ENCODE results near the gene STRADB. TPM values are rescaled to one million over a fixed set of nuclear protein-coding genes. Genes with fewer than 3 reads are reported as not detected.

Gene STRADB
- polyA plus RNA-seq (2013, experiment 1 of 2), result 31.7 TPM
- polyA plus RNA-seq (2013, experiment 2 of 2), result 34.2 TPM

GRCh38 chr2:201451292-201452057 is at the start of gene STRADB, which contains the start of gene TRAK2:
Gene STRADB, plus strand, starts transcription at chr2:201451740. Its CDS starts 3,101 bp downstream, at chr2:201454841.
Gene TRAK2, minus strand, starts transcription at chr2:201451458. Its CDS starts 30,951 bp downstream, at chr2:201420507.
- Histone ChIP-seq H3K27ac (ENCODE audit: low read depth, low read length) (peak within 1 kb of the TSS; percentile 76), H3K4me3 (ENCODE audit: low read length) (peak within 1 kb of the TSS; percentile 99), H3K36me3 (ENCODE audit: insufficient read depth, low read length) (0 out of 2 replicates have a peak, but pooled peaks cover 4% of the 10 kb centered on the region), H3K4me1 (ENCODE audit: insufficient read depth, low read length) (peaks cover 5% of the 10 kb centered on the region; the same call in 1 of the 2 replicates), H3K9me3 (ENCODE audit: insufficient read depth, low read depth, low read length) (no peaks in the 10 kb centered on the region), H3K27me3 (ENCODE audit: insufficient read depth, low read length) (no peaks in the 10 kb centered on the region), H3K9ac (ENCODE audit: low read depth, low read length) (peak within 1 kb of the TSS; percentile 80)
- under 1% methylated on average over 78 of the region's 78 CpGs for WGBS

DNA sequence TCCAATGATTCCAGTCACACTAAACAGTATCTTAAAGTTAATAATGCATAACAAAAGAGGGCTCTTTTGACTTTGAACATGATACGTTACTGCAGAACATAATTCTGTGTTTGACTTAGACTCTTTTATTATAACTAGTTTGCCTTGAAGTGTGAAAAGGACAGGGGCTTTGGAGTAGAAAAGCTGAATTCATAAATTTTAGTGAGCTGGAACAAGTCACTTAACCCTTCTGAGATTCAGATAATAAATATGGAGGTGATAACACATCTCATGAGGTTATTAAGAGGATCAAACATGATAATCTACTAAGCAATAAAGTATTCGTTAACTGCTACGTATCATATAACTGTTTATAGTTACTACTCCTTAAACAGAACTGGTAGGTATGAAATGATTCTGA is 49.7 kb upstream of the STRADB start:
- no peak overlapping the region for H3K4me3 ChIP-seq (ENCODE audit: low read length)
- no peak overlapping the region for H3K27ac ChIP-seq (ENCODE audit: low read depth, low read length)
- no peaks in the 10 kb centered on the region for H3K27me3 ChIP-seq (ENCODE audit: insufficient read depth, low read length)
- H3K36me3 ChIP-seq (ENCODE audit: insufficient read depth, low read length), result peaks cover 20% of the 10 kb centered on the region
- 100% methylated on average over 2 of the region's 3 CpGs for WGBS
- no peak overlapping the region for H3K9ac ChIP-seq (ENCODE audit: low read depth, low read length)
- no peaks in the 10 kb centered on the region for H3K9me3 ChIP-seq (ENCODE audit: insufficient read depth, low read depth, low read length)
- no peaks in the 10 kb centered on the region for H3K4me1 ChIP-seq (ENCODE audit: insufficient read depth, low read length)

DNA sequence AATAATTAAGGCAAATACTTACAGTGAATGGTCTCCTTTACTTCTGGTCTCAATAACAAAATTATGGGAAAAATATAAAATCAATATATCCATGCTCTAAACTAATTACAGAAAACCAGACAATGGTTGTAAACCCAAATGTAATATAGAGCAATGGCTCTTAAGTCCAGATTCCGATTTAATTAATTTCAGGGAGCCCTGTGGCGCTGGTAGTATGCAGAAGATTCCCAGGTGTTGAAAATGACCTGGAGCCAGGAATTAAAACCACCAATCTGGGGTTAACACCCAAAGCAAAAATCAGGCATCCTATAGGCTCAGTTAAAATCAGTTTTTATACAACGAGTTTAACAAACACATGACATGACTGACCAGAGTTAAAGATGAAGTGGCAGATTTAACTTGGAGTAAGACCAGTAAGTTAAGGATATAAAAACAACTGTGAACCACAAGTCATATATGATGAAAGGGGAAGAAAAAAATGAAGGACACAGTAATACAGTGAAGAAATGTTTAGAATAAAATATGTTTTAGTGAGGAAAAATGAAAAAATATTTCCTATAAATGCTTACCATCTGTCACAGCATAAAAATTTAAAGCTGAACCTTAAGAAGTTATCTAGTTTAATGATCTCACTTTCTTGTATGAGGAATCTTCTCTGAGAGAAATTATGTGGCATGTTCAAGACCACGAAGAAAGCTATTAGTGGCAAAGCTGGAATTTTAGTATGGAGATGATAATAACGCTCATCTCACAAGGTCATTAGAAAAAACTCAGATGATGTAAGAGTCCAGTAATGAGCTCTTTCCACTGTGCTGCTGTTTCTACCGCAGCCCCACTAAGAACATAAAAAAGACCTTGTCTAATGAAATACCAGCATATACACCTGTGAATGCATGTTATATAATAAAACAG is 48.6 kb upstream of the STRADB start:
- Histone ChIP-seq H3K36me3 (ENCODE audit: insufficient read depth, low read length) (peaks cover 12% of the 10 kb centered on the region), H3K27me3 (ENCODE audit: insufficient read depth, low read length) (no peaks in the 10 kb centered on the region), H3K27ac (ENCODE audit: low read depth, low read length) (no peak overlapping the region), H3K4me1 (ENCODE audit: insufficient read depth, low read length) (no peaks in the 10 kb centered on the region), H3K9me3 (ENCODE audit: insufficient read depth, low read depth, low read length) (no peaks in the 10 kb centered on the region), H3K4me3 (ENCODE audit: low read length) (no peak overlapping the region), H3K9ac (ENCODE audit: low read depth, low read length) (no peak overlapping the region)
- 96% methylated on average over 6 of the region's 6 CpGs for WGBS

GRCh38 chr2:201403880-201404279 is 47.7 kb upstream of the STRADB start:
- no peaks in the 10 kb centered on the region for H3K9me3 ChIP-seq (ENCODE audit: insufficient read depth, low read depth, low read length)
- 100% methylated on average over 2 of the region's 3 CpGs for WGBS
- no peaks in the 10 kb centered on the region for H3K4me1 ChIP-seq (ENCODE audit: insufficient read depth, low read length)
- H3K27me3 ChIP-seq (ENCODE audit: insufficient read depth, low read length), result no peaks in the 10 kb centered on the region
- H3K9ac ChIP-seq (ENCODE audit: low read depth, low read length), result no peak overlapping the region
- no peak overlapping the region for H3K27ac ChIP-seq (ENCODE audit: low read depth, low read length)
- no peak overlapping the region for H3K4me3 ChIP-seq (ENCODE audit: low read length)
- H3K36me3 ChIP-seq (ENCODE audit: insufficient read depth, low read length), result peaks cover 7% of the 10 kb centered on the region

- Histone ChIP-seq H3K4me1 (ENCODE audit: insufficient read depth, low read length) (no peaks in the 10 kb centered on the region), H3K27ac (ENCODE audit: low read depth, low read length) (no peak overlapping the region), H3K9me3 (ENCODE audit: insufficient read depth, low read depth, low read length) (no peaks in the 10 kb centered on the region), H3K9ac (ENCODE audit: low read depth, low read length) (no peak overlapping the region), H3K27me3 (ENCODE audit: insufficient read depth, low read length) (no peaks in the 10 kb centered on the region), H3K4me3 (ENCODE audit: low read length) (no peak overlapping the region), H3K36me3 (ENCODE audit: insufficient read depth, low read length) (0 out of 2 replicates have a peak, but pooled peaks cover 2% of the 10 kb centered on the region)
- 93% methylated on average over 3 of the region's 3 CpGs for WGBS
Measured at GRCh38 chr2:201404699-201405280, 46.8 kb upstream of the STRADB start.

DNA sequence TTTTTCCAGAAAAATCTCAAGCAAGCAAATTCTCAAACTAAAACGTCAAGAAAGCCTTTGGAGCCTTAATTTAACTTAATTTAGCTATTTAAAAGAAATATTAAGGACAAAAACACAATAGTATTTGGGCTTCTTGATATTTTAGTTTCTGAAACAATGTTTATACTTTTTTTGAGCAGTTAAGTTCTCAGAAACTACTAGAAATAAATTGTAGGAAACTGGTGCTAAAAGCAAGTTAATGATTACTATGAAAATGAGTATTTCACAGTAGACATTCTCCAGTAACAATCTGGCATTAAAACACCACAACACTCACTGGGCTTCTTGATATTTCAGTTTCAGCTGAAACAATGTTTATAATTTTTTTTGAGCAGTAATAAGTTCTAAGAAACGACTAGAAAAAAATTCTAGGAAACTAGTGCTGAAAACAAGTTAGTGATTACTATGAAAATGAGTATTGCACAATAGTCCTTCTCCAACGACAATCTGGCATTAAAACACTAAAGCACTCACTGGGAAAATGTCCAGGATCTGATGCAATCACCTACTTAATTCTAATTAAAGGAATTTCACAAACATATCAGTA is 45.4 kb upstream of the STRADB start:
- no peaks in the 10 kb centered on the region for H3K4me1 ChIP-seq (ENCODE audit: insufficient read depth, low read length)
- no peaks in the 10 kb centered on the region for H3K9me3 ChIP-seq (ENCODE audit: insufficient read depth, low read depth, low read length)
- 0 out of 2 replicates have a peak, but pooled peaks cover 6% of the 10 kb centered on the region for H3K36me3 ChIP-seq (ENCODE audit: insufficient read depth, low read length)
- no peak overlapping the region for H3K4me3 ChIP-seq (ENCODE audit: low read length)
- no peaks in the 10 kb centered on the region for H3K27me3 ChIP-seq (ENCODE audit: insufficient read depth, low read length)
- no peak overlapping the region for H3K9ac ChIP-seq (ENCODE audit: low read depth, low read length)
- H3K27ac ChIP-seq (ENCODE audit: low read depth, low read length), result no peak overlapping the region
- WGBS, result 95% methylated on average over 2 of the region's 3 CpGs

- Histone ChIP-seq H3K9ac (ENCODE audit: low read depth, low read length) (no peak overlapping the region), H3K4me3 (ENCODE audit: low read length) (no peak overlapping the region), H3K9me3 (ENCODE audit: insufficient read depth, low read depth, low read length) (no peaks in the 10 kb centered on the region), H3K27ac (ENCODE audit: low read depth, low read length) (no peak overlapping the region), H3K4me1 (ENCODE audit: insufficient read depth, low read length) (no peaks in the 10 kb centered on the region), H3K36me3 (ENCODE audit: insufficient read depth, low read length) (0 out of 2 replicates have a peak, but pooled peaks cover 6% of the 10 kb centered on the region), H3K27me3 (ENCODE audit: insufficient read depth, low read length) (no peaks in the 10 kb centered on the region)
- 98% methylated on average over 2 of the region's 2 CpGs for WGBS
Measured at GRCh38 chr2:201407265-201407664, 44.3 kb upstream of the STRADB start.

- Histone ChIP-seq H3K36me3 (ENCODE audit: insufficient read depth, low read length) (0 out of 2 replicates have a peak, but pooled peaks cover 6% of the 10 kb centered on the region), H3K4me3 (ENCODE audit: low read length) (no peak overlapping the region), H3K9ac (ENCODE audit: low read depth, low read length) (no peak overlapping the region), H3K27me3 (ENCODE audit: insufficient read depth, low read length) (no peaks in the 10 kb centered on the region), H3K27ac (ENCODE audit: low read depth, low read length) (no peak overlapping the region), H3K4me1 (ENCODE audit: insufficient read depth, low read length) (peaks cover 7% of the 10 kb centered on the region; the same call in 1 of the 2 replicates), H3K9me3 (ENCODE audit: insufficient read depth, low read depth, low read length) (no peaks in the 10 kb centered on the region)
- no CpG with 5 or more reads among the region's 3 CpGs for WGBS
Measured at GRCh38 chr2:201408931-201409330, 42.6 kb upstream of the STRADB start.

DNA sequence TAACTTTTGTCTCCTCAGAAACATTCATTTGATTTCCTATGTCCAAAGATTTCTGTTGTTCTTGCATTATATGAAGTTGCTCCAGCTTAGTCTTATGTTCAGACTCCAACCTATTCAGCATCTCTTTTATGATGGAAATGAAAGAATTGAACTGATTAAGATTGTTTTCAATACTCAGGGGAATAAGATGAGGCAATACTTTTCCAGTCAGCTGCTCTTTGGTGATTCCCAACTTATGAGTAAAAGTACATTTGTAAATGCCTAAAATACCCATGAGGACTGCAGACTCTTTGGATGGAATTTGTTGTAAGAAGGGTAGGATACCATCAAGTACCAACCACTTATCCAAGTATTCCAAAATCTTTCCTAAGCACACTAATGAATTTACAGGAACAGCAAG is 40.1 kb upstream of the STRADB start:
- 0 out of 2 replicates have a peak, but pooled peaks cover 6% of the 10 kb centered on the region for H3K36me3 ChIP-seq (ENCODE audit: insufficient read depth, low read length)
- no peaks in the 10 kb centered on the region for H3K27me3 ChIP-seq (ENCODE audit: insufficient read depth, low read length)
- H3K27ac ChIP-seq (ENCODE audit: low read depth, low read length), result no peak overlapping the region
- H3K4me1 ChIP-seq (ENCODE audit: insufficient read depth, low read length), result peaks cover 15% of the 10 kb centered on the region
- no peak overlapping the region for H3K4me3 ChIP-seq (ENCODE audit: low read length)
- H3K9ac ChIP-seq (ENCODE audit: low read depth, low read length), result no peak overlapping the region
- H3K9me3 ChIP-seq (ENCODE audit: insufficient read depth, low read depth, low read length), result no peaks in the 10 kb centered on the region

GRCh38 chr2:201413143-201413542 is 38.4 kb upstream of the STRADB start:
- no CpG with 5 or more reads among the region's 2 CpGs for WGBS
- Histone ChIP-seq H3K4me1 (ENCODE audit: insufficient read depth, low read length) (peaks cover 15% of the 10 kb centered on the region), H3K9me3 (ENCODE audit: insufficient read depth, low read depth, low read length) (no peaks in the 10 kb centered on the region), H3K4me3 (ENCODE audit: low read length) (no peak overlapping the region), H3K9ac (ENCODE audit: low read depth, low read length) (no peak overlapping the region), H3K36me3 (ENCODE audit: insufficient read depth, low read length) (0 out of 2 replicates have a peak, but pooled peaks cover 4% of the 10 kb centered on the region), H3K27me3 (ENCODE audit: insufficient read depth, low read length) (no peaks in the 10 kb centered on the region), H3K27ac (ENCODE audit: low read depth, low read length) (no peak overlapping the region)
